Measurements from ENCODE around the gene CNIH3.

CNIH3 gene

DNA sequence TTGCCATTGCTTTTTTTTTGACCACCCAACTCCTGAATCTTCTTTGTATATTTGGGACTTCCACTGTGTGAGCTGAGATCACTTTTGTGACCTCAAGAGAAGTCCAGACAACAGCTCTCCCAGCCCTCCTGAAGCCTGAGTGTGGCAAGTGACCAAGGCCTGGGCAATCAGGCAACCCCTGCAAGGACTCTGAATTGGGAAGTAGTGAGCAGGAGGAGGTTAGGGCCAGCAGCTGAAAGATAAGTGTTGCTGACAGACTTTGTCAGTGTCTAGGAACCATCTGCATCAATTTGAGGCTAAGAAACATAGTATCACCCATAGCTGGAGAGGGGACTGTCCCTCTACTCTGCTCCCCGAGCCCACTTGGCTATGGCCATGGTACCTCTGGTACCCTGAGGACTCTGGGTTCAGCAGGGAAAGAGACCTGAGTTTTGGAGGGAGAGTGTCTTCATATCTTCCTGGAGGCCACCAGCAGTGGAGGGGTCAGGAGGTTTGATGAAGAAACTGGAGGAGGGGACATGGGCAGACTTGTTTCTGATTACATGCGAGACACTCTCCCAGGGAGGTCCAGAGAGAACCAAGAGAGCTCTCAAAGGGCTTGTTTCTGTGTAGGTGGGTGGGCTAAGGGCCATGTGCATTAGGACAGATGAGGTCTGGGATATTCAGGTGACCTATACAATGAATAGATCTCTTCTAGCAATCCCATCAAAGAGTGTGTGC, 166.3 kb downstream of the CNIH3 start:
- no peak for DNase-seq

DNA sequence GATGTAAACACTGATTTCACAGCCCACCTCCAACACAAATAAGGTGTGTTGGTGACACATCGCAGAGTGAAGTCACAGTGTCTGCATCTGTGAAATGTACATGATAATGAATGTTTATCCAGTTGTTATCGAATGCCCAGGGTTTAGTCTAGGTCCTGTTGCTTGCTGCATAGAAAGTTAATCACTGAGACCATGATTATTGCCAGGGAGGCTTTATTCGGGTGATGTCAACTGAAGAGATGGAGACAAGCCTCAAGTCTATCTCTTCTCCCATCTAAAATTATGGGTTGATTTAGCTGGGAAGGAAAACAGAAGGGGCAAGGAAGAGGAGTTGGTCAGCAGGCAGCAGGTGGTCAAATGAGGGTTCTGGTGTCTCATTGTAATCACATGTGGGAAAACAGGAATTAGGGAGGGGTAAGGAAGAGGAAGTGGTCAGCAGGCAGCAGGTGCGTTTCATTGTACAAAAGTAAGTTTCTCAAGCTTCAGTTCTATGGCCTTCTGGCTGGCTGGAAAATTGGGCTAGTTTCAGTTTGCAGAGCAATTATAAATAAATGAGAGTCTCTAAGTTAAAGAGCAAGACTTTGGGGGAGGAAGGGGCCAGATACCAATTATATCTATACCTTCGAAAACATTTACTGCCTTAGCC, 167.0 kb downstream of the CNIH3 start:
- DNase-seq, result no peak

DNA sequence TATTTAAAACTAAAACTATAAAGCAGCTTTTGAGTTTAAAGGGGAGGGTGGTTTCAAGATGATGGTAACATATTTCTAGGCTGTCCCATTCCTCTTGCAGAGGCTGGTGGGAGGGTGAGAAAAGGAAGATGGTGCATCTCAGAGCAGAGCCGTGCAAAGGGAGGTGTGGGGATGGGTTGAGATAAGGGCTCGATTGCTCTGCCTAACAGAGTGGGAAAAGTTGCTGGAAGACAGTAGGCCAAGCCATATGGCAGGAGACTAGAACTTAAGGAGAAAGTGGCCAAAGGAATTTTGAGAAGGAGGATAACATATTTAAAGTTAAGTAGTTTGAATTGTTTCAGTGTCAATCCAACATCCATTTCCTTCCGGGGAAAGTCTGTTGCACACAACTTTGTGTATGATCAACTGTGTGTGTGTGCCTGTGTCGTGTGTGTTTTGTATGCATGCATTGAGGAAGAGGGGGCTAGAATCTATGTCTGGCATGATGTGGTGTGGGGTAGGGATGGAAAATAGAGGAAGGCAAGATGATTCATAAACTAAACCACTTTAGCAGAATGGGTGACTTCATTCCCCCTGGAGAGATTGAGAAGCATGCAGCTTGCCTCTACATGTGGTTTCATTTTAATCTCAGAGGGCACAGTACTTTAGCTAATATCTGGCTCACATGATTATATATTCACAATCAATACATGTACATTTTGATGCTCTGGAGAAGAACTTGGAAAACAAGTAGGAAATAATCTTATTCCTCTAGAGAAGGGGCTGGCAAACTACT, 168.3 kb downstream of the CNIH3 start:
- no peak for DNase-seq

DNA sequence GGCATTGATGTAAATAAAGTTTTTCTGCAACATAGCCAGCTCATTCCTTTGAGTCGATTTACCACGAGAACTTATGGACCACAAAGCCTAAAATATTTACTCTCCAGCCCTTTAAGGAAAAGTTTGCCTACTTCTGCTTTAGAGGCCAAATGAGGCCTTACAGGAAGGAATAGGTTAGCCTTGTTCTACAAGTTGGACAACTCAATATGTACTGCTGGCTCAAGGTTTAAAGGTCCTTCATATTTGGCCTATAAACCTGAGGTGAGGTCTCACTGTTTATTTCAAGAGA, 168.9 kb downstream of the CNIH3 start:
- DNase-seq, result no peak

GRCh38 chr1:224785622-224786021, 169.5 kb downstream of the CNIH3 start:
- DNase-seq, result no peak

DNA sequence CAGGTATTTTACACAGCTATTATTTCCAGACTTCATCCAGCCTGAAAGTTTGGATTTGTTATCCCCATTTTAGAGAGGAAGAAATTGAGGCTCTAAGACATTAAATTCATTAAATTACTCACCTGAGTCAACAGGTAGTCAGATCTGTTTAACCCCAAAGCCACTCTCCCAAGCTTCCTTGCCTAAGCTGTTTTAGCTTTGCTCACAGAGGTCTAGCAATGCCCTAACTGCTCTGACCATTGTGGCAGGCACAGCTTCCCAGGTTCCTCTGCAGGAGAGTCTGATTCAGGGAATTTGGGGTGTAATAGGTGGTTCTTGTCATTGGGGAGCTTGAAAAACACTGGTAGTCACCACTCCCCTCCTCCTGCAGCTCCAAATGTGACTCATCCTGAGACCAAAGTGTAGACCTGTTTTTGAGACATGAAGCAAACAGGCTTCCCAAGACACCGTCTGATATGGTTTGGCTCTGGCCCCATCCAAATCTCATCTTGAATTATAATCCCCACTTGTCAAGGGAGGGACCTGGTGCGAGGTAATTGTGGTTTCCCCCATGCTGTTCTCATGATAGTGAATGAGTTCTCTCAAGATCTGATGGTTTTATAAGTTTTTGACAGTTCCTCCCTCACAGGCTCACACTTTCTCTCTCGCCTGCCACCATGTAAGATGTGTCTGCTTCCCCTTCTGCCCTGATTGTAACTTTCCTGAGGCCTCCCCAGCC, 170.6 kb downstream of the CNIH3 start:
- DNase-seq, result no peak

DNA sequence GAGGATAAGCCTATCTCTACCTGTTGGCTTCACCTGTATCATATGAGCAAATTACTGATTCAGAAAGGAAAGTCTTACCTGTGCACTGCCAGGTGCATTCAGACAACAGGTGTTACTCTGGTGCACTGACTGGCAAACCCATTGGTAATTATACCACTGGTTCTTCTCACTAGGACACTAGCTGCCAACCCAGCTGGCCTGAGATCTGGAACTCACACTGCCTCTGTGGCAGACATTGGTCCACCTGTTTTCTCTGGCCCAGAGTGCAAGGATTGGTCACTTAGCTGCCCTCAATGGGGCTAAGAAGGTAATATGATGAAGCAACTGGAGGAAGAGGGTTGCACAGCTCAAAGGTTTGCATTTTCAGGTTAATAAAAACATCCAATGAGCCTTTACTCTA, 173.2 kb downstream of the CNIH3 start:
- DNase-seq, result no peak

Measured in stimulated activated naive CD4-positive, alpha-beta T cell (primary cell).